GM12891 (cell line): ENCODE results near the gene TEX19.

Experiments used
- POLR2A ChIP-seq: IDR thresholded peaks from 2 replicates; pipeline ENCODE4 v1.6.1; 2011; ENCODE audit warnings: low read depth, low read length, control low read depth
- POLR2AphosphoS5 ChIP-seq: IDR thresholded peaks from 2 replicates; pipeline ENCODE4 v1.6.1; 2011; ENCODE audit warnings: low read depth, low read length, control low read depth
- POU2F2 ChIP-seq: IDR thresholded peaks from 2 replicates; pipeline ENCODE4 v1.6.1; 2011; ENCODE audit warnings: low read depth, mild to moderate bottlenecking, control low read depth, low read length, moderate library complexity
- SPI1 ChIP-seq: IDR thresholded peaks from 2 replicates; pipeline ENCODE4 v1.6.1; 2011; ENCODE audit warnings: low read depth, low read length, control low read depth
- TAF1 ChIP-seq: IDR thresholded peaks from 2 replicates; pipeline ENCODE4 v1.6.1; 2011; ENCODE audit warnings: low read depth, low read length, control low read depth

GRCh38 chr17:82392941-82393340 lies 33.9 kb downstream of the TEX19 start:
- no peak for TF ChIP-seq POLR2A
- TF ChIP-seq TAF1 = no peak
- TF ChIP-seq SPI1 = no peak
- TF ChIP-seq POLR2AphosphoS5 = no peak
- no peak for TF ChIP-seq POU2F2
